ENCODE measurements around the gene CPSF3. TPM values are rescaled to one million over a fixed set of nuclear protein-coding genes. Genes with fewer than 3 reads are reported as not detected.

The CPSF3 gene
- total RNA-seq, 1 experiment from 2014 or later = 95.5 TPM

GRCh38 chr2:9412781-9413180, 10.7 kb upstream of the CPSF3 start:
- no peak overlapping the region for H3K18ac ChIP-seq (ENCODE audit: insufficient read length, low read depth, low read length)
- no peak overlapping the region for H3K23ac ChIP-seq (ENCODE audit: insufficient read length, low read depth, low read length)
- H3K4me1 ChIP-seq (ENCODE audit: insufficient read depth, low read length) = no peaks in the 10 kb centered on the region
- H3K9me3 ChIP-seq (ENCODE audit: control insufficient read depth, low read depth, low read length) = no peaks in the 10 kb centered on the region
- no peak overlapping the region for H4K5ac ChIP-seq (ENCODE audit: insufficient read length, low read depth, low read length)
- Mint-ChIP-seq H3K4me3 (no peak overlapping the region), H3K36me3 (ENCODE audit: insufficient read depth in 1 of 3, low read depth in 3 of 3) (peaks cover 0 to 14% (median 6%) of the 10 kb centered on the region in 3 experiments; a peak in 6 of 7 replicates), H3K4me1 (no peaks in the 10 kb centered on the region), H3K27me3 (ENCODE audit: low read depth) (no peaks in the 10 kb centered on the region), H3K27ac (no peak overlapping the region), H3K9me3 (no peaks in the 10 kb centered on the region)
- no peaks in the 10 kb centered on the region for H3K79me2 ChIP-seq (ENCODE audit: insufficient read depth, low read length)
- no peak overlapping the region for H3K4me2 ChIP-seq (ENCODE audit: insufficient read depth, insufficient read length, low read length)
- no peak overlapping the region for H2BK20ac ChIP-seq (ENCODE audit: low read depth, low read length, poor library complexity, severe bottlenecking)
- no CpG with 5 or more reads among the region's 7 CpGs for WGBS (ENCODE audit: extremely low coverage, insufficient read length, low lambda C conversion rate)
- no peak overlapping the region for H2BK15ac ChIP-seq (ENCODE audit: low read depth, low read length)
- no peak overlapping the region for H3T11ph ChIP-seq (ENCODE audit: low read length)
- H2BK12ac ChIP-seq (ENCODE audit: insufficient read length, low read depth, low read length) = no peak overlapping the region
- H2BK5ac ChIP-seq (ENCODE audit: insufficient read length, low read length) = no peak overlapping the region
- no peak for DNase-seq
- no peak overlapping the region for H4K91ac ChIP-seq (ENCODE audit: insufficient read length, low read depth, low read length)
- no peak overlapping the region for H3K27ac ChIP-seq (ENCODE audit: insufficient read length, low read depth, low read length)
- H2AFZ ChIP-seq (ENCODE audit: low read length) = no peak overlapping the region
- H3K14ac ChIP-seq (ENCODE audit: insufficient read depth, low read length) = no peak overlapping the region
- no peaks in the 10 kb centered on the region for H3K79me1 ChIP-seq (ENCODE audit: insufficient read depth, low read depth, low read length, poor library complexity, severe bottlenecking)
- no peak overlapping the region for H4K8ac ChIP-seq (replicated peaks; ENCODE audit: insufficient read length, low read depth, low read length)
- H3K56ac ChIP-seq (ENCODE audit: insufficient read length, low read depth, low read length) = no peak overlapping the region
- H3K4ac ChIP-seq (ENCODE audit: low read depth, low read length) = no peak overlapping the region
- H2AK5ac ChIP-seq (ENCODE audit: insufficient read length, low read length) = no peak overlapping the region
- H4K20me1 ChIP-seq (ENCODE audit: control insufficient read depth, insufficient read depth, insufficient read length) = no peaks in the 10 kb centered on the region
- no peak overlapping the region for H2BK120ac ChIP-seq (ENCODE audit: low read depth, low read length, poor library complexity, severe bottlenecking)
- H3K23me2 ChIP-seq (ENCODE audit: insufficient read length, low read depth, low read length, poor library complexity, severe bottlenecking) = no peaks in the 10 kb centered on the region
- no peak for TF ChIP-seq CTCF (conservative IDR thresholded peaks at IDR 0.05)
- no peaks in the 10 kb centered on the region for H3K27me3 ChIP-seq (ENCODE audit: insufficient read depth, low read length)
- no peak overlapping the region for H3K9ac ChIP-seq (ENCODE audit: extremely low read depth, insufficient read length, low read length)
